Smooth muscle cell (in vitro differentiated cells): Measurements from ENCODE around the gene REC8. TPM values are rescaled to one million over a fixed set of nuclear protein-coding genes. Genes with fewer than 3 reads are reported as not detected.

Source experiments
- DNase-seq: peaks from one replicate; lab custom pipeline; 2025; ENCODE audit not compliant: unreplicated experiment; lab: John Stamatoyannopoulos, UW
- H2AFZ ChIP-seq: fragments of 200-600 bp; sonication (generic); 2 replicates; pipeline ENCODE4 v1.6.0; 2016; ENCODE audit warnings: antibody characterized with exemption, low read depth, mild to moderate bottlenecking
- H3F3A ChIP-seq: fragments of 200-600 bp; sonication (generic); 2 replicates; pipeline ENCODE4 v1.6.0; 2017; ENCODE audit warnings: antibody characterized with exemption, low read depth
- H3K27ac ChIP-seq: fragments of 200-600 bp; sonication (generic); 2 replicates; pipeline ENCODE4 v1.5.1; 2016; ENCODE audit warnings: low read depth, mild to moderate bottlenecking
- H3K27me3 ChIP-seq: fragments of 200-600 bp; sonication (generic); 2 replicates; pipeline ENCODE4 v1.6.1; 2016; ENCODE audit warnings: low read depth, mild to moderate bottlenecking
- H3K36me3 ChIP-seq: fragments of 200-600 bp; sonication (generic); 2 replicates; pipeline ENCODE4 v1.5.1; 2016; ENCODE audit warnings: low read depth
- H3K4me1 ChIP-seq: fragments of 200-600 bp; sonication (generic); 2 replicates; pipeline ENCODE4 v1.5.1; 2016; ENCODE audit warnings: low read depth
- H3K4me2 ChIP-seq: fragments of 200-600 bp; sonication (generic); 2 replicates; pipeline ENCODE4 v1.6.0; 2016; ENCODE audit warnings: mild to moderate bottlenecking
- H3K4me3 ChIP-seq: fragments of 200-600 bp; sonication (generic); 2 replicates; pipeline ENCODE4 v1.5.1; 2016; ENCODE audit warnings: mild to moderate bottlenecking
- H3K79me2 ChIP-seq: fragments of 200-600 bp; sonication (generic); 2 replicates; pipeline ENCODE4 v1.6.0; 2016; ENCODE audit warnings: low read depth, mild to moderate bottlenecking
- H3K9ac ChIP-seq: fragments of 200-600 bp; sonication (generic); 2 replicates; pipeline ENCODE4 v1.6.0; 2016; ENCODE audit warnings: low read depth
- H3K9me3 ChIP-seq: fragments of 200-600 bp; sonication (generic); replicated peaks from 2 replicates; pipeline ENCODE4 v1.5.1; 2016; ENCODE audit warnings: low read depth
- H4K20me1 ChIP-seq: fragments of 200-600 bp; sonication (generic); 2 replicates; pipeline ENCODE4 v1.6.0; 2016; ENCODE audit warnings: low read depth
- WGBS: methylation state at CpG from one replicate; pipeline ENCODE4 v1.1.7; 2016; ENCODE audit warnings: low lambda C conversion rate; 5-methylcytosine and 5-hydroxymethylcytosine counted together
- polyA plus RNA-seq: library from polyadenylated mRNA; unstranded; fragments of >200 nt; fragmentation: Nextera tagmentation; extraction: Ambion mirVana; gene quantifications from 2 replicates; pipeline ENCODE4 v1.2.1, GENCODE V29; 2016
- total RNA-seq: library from RNA; depleted of rRNA; stranded (reverse); fragments of >200 nt; gene quantifications from 2 replicates; pipeline ENCODE4 v1.2.3, GENCODE V29; 2014
- TF ChIP-seq, protein P1 (sequence below): fragments of 200-600 bp; sonication (generic); IDR thresholded peaks from 2 replicates; pipeline ENCODE4 v1.5.1; 2017; ENCODE audit warnings: borderline replicate concordance, mild to moderate bottlenecking, antibody characterized with exemption; ENCODE audit not compliant: insufficient read depth, poor library complexity, severe bottlenecking

Gene REC8
- total and polyA plus RNA-seq, 2 experiments from 2014 or later, result 9.3 to 16.8 TPM

GRCh38 chr14:24123424-24124417 lies 48.2 kb upstream of the REC8 start:
- H4K20me1 ChIP-seq, result no peaks in the 10 kb centered on the region
- H3K4me1 ChIP-seq, result no peaks in the 10 kb centered on the region
- no peak overlapping the region for H3K27ac ChIP-seq
- no peaks in the 10 kb centered on the region for H3K79me2 ChIP-seq
- no peak overlapping the region for H3K4me2 ChIP-seq
- H3K9me3 ChIP-seq, result no peaks in the 10 kb centered on the region
- H3K9ac ChIP-seq, result no peak overlapping the region
- WGBS, result 91% methylated on average over 9 of the region's 9 CpGs
- no peak overlapping the region for H3K4me3 ChIP-seq
- TF ChIP-seq, protein P1, sequence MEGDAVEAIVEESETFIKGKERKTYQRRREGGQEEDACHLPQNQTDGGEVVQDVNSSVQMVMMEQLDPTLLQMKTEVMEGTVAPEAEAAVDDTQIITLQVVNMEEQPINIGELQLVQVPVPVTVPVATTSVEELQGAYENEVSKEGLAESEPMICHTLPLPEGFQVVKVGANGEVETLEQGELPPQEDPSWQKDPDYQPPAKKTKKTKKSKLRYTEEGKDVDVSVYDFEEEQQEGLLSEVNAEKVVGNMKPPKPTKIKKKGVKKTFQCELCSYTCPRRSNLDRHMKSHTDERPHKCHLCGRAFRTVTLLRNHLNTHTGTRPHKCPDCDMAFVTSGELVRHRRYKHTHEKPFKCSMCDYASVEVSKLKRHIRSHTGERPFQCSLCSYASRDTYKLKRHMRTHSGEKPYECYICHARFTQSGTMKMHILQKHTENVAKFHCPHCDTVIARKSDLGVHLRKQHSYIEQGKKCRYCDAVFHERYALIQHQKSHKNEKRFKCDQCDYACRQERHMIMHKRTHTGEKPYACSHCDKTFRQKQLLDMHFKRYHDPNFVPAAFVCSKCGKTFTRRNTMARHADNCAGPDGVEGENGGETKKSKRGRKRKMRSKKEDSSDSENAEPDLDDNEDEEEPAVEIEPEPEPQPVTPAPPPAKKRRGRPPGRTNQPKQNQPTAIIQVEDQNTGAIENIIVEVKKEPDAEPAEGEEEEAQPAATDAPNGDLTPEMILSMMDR, result no peak
- no peak overlapping the region for H2AFZ ChIP-seq
- H3F3A ChIP-seq, result no peaks in the 10 kb centered on the region
- no peak for DNase-seq
- peaks cover 4% of the 10 kb centered on the region for H3K36me3 ChIP-seq
- no peaks in the 10 kb centered on the region for H3K27me3 ChIP-seq

GRCh38 chr14:24126939-24127338 lies 44.9 kb upstream of the REC8 start:
- Histone ChIP-seq H3K4me1 (no peaks in the 10 kb centered on the region), H3F3A (no peaks in the 10 kb centered on the region), H3K4me2 (no peak overlapping the region), H4K20me1 (no peaks in the 10 kb centered on the region), H3K9me3 (no peaks in the 10 kb centered on the region), H3K36me3 (no peaks in the 10 kb centered on the region), H3K4me3 (no peak overlapping the region), H2AFZ (no peak overlapping the region), H3K27ac (no peak overlapping the region), H3K27me3 (no peaks in the 10 kb centered on the region), H3K9ac (no peak overlapping the region), H3K79me2 (no peaks in the 10 kb centered on the region)
- DNase-seq, result no peak
- TF ChIP-seq, protein P1, result no peak

DNA sequence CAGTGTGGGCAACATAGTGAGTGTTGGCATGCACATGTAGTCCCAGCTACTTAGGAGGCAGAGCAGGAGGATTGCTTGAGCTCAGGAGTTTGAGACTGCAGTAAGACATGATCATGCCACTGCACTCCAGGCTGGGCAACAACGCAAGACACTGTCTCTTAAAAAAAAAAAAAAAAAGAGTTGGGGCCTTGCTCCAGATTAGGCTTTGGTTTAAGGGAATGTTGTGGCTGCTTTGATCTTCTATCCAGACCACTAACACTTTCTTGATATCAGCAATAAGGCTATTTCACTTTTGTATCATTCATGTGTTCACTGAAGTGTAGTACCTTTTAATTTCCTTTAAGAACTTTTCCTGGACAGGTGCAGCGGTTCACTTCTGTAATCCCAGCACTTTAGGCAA lies 44.2 kb upstream of the REC8 start:
- Histone ChIP-seq H3K27ac (no peak overlapping the region), H4K20me1 (no peaks in the 10 kb centered on the region), H3K79me2 (no peaks in the 10 kb centered on the region), H3K9ac (no peak overlapping the region), H3K27me3 (no peaks in the 10 kb centered on the region), H3K4me3 (no peak overlapping the region), H3K4me1 (no peaks in the 10 kb centered on the region), H3K4me2 (no peak overlapping the region), H3K36me3 (no peaks in the 10 kb centered on the region), H2AFZ (no peak overlapping the region), H3F3A (no peaks in the 10 kb centered on the region), H3K9me3 (no peaks in the 10 kb centered on the region)
- DNase-seq, result no peak
- WGBS, result 76% methylated on average over 2 of the region's 2 CpGs
- TF ChIP-seq, protein P1, result no peak
